Prostate gland (tissue), 2 donors: ENCODE measurements around the gene ALG14. TPM values are rescaled to one million over a fixed set of nuclear protein-coding genes. Genes with fewer than 3 reads are reported as not detected.

Source experiments
- DNase-seq: peaks from one replicate; pipeline ENCODE4 v3.0.0-alpha.2; 2019; ENCODE audit warnings: low spot score
- H3K27ac ChIP-seq, 2 donors: fragments of 200-600 bp; sonication (generic); 2 replicates each; pipeline ENCODE4 v1.5.1; 2017 to 2019
- H3K27me3 ChIP-seq: fragments of 200-600 bp; sonication (generic); replicated peaks from 2 replicates; pipeline ENCODE4 v1.5.1; 2019; ENCODE audit not compliant: insufficient read depth
- H3K36me3 ChIP-seq, 2 donors: fragments of 200-600 bp; sonication (generic); 1 replicate in 1 of 2; 2 replicates in 1 of 2; pipeline versions ENCODE4 v1.5.1 to v1.8.1; 2017 to 2019
- H3K4me1 ChIP-seq: fragments of 200-600 bp; sonication (generic); replicated peaks from 2 replicates; pipeline ENCODE4 v1.5.1; 2019
- H3K4me3 ChIP-seq, 2 donors: fragments of 200-600 bp; sonication (generic); 2 replicates each; pipeline ENCODE4 v1.5.1; 2017 to 2019
- H3K9me3 ChIP-seq: fragments of 200-600 bp; sonication (generic); 2 replicates; pipeline ENCODE4 v1.5.1; 2017
- POLR2A ChIP-seq: fragments of 450-650 bp; IDR thresholded peaks from one replicate; pipeline ENCODE4 v1.6.1; 2016; ENCODE audit warnings: antibody characterized with exemption, mild to moderate bottlenecking
- POLR2AphosphoS5 ChIP-seq: sonication (generic); formaldehyde crosslinking; IDR thresholded peaks from one replicate; pipeline ENCODE4 v1.6.1; 2017; ENCODE audit warnings: antibody characterized with exemption
- WGBS: methylation state at CpG from one replicate; pipeline ENCODE4 v1.1.5; 2018; 5-methylcytosine and 5-hydroxymethylcytosine counted together
- intact Hi-C: fragments of 100-400 bp; cut with DNase I; formaldehyde crosslinking; loops from one replicate; pipeline ENCODE4 v1.14.2; 2022
- total RNA-seq, 2 donors: library from RNA; depleted of rRNA; stranded (reverse); fragments of >200 nt; gene quantifications; one replicate each; pipeline ENCODE4 v1.1.0, GENCODE V29; 2016
- TF ChIP-seq, protein P1 (sequence below), 4 experiments: fragments of 200-600 bp in 2 of 4; fragments of 450-650 bp in 2 of 4; sonication (generic) in 2 of 4; IDR thresholded peaks; 1 replicate in 3 of 4; 2 replicates in 1 of 4; pipeline ENCODE4 v1.5.1; 2016 to 2019; ENCODE audit warnings: antibody characterized with exemption in 4 of 4, mild to moderate bottlenecking in 2 of 4, moderate library complexity in 2 of 4

The ALG14 gene
- total RNA-seq, 2 donors from 2014 or later: 2.0 to 2.3 TPM

DNA sequence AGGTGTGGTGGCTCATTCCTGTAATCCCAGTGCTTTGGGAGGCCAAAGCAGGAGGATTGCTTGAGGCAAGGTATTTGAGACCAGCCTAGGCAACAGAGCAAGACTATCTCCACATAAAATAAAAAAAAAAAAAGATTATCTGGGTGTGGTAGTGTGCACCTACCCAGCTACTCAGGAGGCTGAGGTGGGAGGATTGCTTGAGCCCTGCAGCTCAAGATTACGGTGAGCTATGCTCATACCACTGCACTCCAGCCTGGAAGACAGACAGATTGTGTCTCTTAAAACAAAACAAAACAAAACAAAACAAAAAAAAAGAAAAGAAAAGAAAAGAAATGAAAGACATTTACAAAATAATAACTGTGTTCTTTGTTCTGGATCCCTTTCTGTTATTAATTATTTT, 38.3 kb upstream of the ALG14 start:
- intact Hi-C loops: no loop called here
- 95% methylated on average over 1 of the region's 1 CpG for WGBS
- Histone ChIP-seq H3K4me3 (no peak overlapping the region), H3K4me1 (no peaks in the 10 kb centered on the region), H3K36me3 (no peaks in the 10 kb centered on the region), H3K9me3 (no peaks in the 10 kb centered on the region), H3K27me3 (no peaks in the 10 kb centered on the region), H3K27ac (no peak overlapping the region)
- no peak for DNase-seq
- TF ChIP-seq, protein P1, sequence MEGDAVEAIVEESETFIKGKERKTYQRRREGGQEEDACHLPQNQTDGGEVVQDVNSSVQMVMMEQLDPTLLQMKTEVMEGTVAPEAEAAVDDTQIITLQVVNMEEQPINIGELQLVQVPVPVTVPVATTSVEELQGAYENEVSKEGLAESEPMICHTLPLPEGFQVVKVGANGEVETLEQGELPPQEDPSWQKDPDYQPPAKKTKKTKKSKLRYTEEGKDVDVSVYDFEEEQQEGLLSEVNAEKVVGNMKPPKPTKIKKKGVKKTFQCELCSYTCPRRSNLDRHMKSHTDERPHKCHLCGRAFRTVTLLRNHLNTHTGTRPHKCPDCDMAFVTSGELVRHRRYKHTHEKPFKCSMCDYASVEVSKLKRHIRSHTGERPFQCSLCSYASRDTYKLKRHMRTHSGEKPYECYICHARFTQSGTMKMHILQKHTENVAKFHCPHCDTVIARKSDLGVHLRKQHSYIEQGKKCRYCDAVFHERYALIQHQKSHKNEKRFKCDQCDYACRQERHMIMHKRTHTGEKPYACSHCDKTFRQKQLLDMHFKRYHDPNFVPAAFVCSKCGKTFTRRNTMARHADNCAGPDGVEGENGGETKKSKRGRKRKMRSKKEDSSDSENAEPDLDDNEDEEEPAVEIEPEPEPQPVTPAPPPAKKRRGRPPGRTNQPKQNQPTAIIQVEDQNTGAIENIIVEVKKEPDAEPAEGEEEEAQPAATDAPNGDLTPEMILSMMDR (IDR thresholded peaks at IDR 0.05): no peak

DNA sequence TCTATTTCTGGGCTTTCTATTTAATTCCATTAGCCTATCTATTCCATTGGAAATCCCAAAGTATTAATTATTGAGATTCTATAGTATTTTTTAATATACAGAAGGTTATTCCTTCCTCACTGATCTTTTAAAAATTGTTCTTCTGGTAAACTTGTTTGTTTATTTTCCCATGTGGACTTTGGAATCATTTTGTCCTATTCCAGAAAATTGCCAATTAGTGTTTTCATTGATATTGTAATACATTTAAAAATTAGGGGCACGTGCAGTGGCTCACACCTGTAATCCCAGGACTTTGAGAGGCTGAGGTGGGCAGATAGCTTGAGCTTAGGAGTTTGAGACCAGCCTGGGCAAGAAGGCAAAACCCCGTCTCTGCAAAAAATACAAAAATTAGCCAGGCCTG, 36.0 kb upstream of the ALG14 start:
- Histone ChIP-seq H3K9me3 (no peaks in the 10 kb centered on the region), H3K4me1 (no peaks in the 10 kb centered on the region), H3K4me3 (no peak overlapping the region), H3K27ac (no peak overlapping the region), H3K27me3 (no peaks in the 10 kb centered on the region), H3K36me3 (no peaks in the 10 kb centered on the region)
- no peak for DNase-seq
- TF ChIP-seq POLR2AphosphoS5 (no peak), POLR2A (no peak)
- TF ChIP-seq, protein P1 (IDR thresholded peaks at IDR 0.05): no peak
- intact Hi-C loops: no loop called here
- 99% methylated on average over 2 of the region's 2 CpGs for WGBS

DNA sequence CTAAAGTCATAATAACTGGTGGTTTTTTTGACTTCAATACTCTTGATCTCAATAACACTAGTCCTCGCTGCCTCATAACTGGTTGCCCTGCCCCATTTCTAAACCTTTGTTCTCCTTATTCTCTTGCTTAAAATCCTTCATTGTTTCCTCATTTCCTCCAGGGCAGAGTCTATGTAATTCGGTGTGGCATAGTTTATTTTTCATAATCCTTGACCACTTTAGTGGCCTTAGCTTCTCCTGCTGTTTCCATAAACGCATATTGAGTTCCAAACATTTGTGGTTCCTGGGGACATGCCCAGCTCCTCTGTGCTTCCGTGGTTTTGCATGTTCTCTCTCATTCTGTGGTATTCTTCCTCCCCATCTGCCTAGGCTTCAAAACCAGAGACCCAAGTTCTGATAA, 25.4 kb upstream of the ALG14 start:
- TF ChIP-seq POLR2AphosphoS5: no peak
- TF ChIP-seq POLR2A: no peak
- TF ChIP-seq, protein P1 (IDR thresholded peaks at IDR 0.05): no peak
- DNase-seq: no peak
- no peak overlapping the region for H3K27ac ChIP-seq
- H3K4me3 ChIP-seq: no peak overlapping the region
- H3K9me3 ChIP-seq: no peaks in the 10 kb centered on the region
- H3K4me1 ChIP-seq: no peaks in the 10 kb centered on the region
- no peaks in the 10 kb centered on the region for H3K27me3 ChIP-seq
- intact Hi-C loops: no loop called here
- 73% methylated on average over 4 of the region's 4 CpGs for WGBS
- H3K36me3 ChIP-seq: no peaks in the 10 kb centered on the region

DNA sequence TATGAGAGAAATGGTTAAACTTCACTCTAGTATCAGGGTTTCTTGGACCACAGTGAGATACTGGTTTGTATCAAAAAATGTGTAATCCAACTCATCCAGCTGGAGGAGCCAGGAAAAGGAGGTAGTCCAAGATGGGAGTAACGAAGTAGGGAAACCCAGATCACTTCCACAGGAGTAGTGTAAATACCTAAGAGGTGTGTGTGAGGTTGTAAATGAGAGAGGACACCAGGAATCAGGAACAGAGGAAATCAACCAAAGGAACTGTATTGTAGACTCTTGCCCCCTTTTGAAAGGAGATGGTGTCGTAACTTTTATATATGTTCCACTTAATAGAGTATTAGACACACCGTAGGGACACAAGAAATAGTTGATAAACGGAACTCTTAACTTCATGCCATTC, 24.7 kb upstream of the ALG14 start:
- Histone ChIP-seq H3K36me3 (no peaks in the 10 kb centered on the region), H3K27me3 (no peaks in the 10 kb centered on the region), H3K9me3 (no peaks in the 10 kb centered on the region), H3K4me1 (no peaks in the 10 kb centered on the region), H3K27ac (no peak overlapping the region), H3K4me3 (no peak overlapping the region)
- TF ChIP-seq, protein P1 (IDR thresholded peaks at IDR 0.05): no peak
- TF ChIP-seq POLR2AphosphoS5: no peak
- no peak for TF ChIP-seq POLR2A
- intact Hi-C loops: no loop called here
- 80% methylated on average over 4 of the region's 4 CpGs for WGBS
- DNase-seq: no peak

- no peak for DNase-seq
- Histone ChIP-seq H3K9me3 (no peaks in the 10 kb centered on the region), H3K27me3 (no peaks in the 10 kb centered on the region), H3K4me3 (no peak overlapping the region), H3K4me1 (no peaks in the 10 kb centered on the region), H3K27ac (no peak overlapping the region), H3K36me3 (no peaks in the 10 kb centered on the region)
- intact Hi-C loops: no loop called here
- TF ChIP-seq POLR2AphosphoS5 (no peak), POLR2A (no peak)
- TF ChIP-seq, protein P1 (IDR thresholded peaks at IDR 0.05): no peak
- 63% methylated on average over 6 of the region's 6 CpGs for WGBS
Observed at GRCh38 chr1:95096218-95096841, 23.6 kb upstream of the ALG14 start.
